Stimulated activated CD4-positive, alpha-beta T cell treated with anti-CD3 and anti-CD28 coated beads, TNF-alpha, amount 100 ng/mL, for 4 hours (primary cell): ENCODE results near the gene SLC35G2.
"Not testable (repeated sequence)": the region's sequence is repeated elsewhere in the genome, so short reads cannot be mapped to it uniquely, and the experiment has no call there.

Experiments
- DNase-seq, 3 experiments: peaks; one replicate each; pipeline ENCODE4 v3.0.0-alpha.2; 2020; ENCODE audit warnings: low read depth in 3 of 3

SLC35G2 gene

GRCh38 chr3:136885357-136886213, 66.7 kb downstream of the SLC35G2 start:
- no peak for DNase-seq

- DNase-seq, result no peak
Measured at GRCh38 chr3:136889947-136890346, 71.0 kb downstream of the SLC35G2 start.

GRCh38 chr3:136891934-136892855, 73.3 kb downstream of the SLC35G2 start:
- no peak for DNase-seq

GRCh38 chr3:136893848-136894443, 75.0 kb downstream of the SLC35G2 start:
- no peak for DNase-seq

- not testable (repeated sequence) for DNase-seq
Measured at GRCh38 chr3:136897171-136897570, 78.2 kb downstream of the SLC35G2 start.

GRCh38 chr3:136898549-136898948, 79.6 kb downstream of the SLC35G2 start:
- DNase-seq, result no peak

- DNase-seq, result no peak
Measured at GRCh38 chr3:136898954-136899353, 80.0 kb downstream of the SLC35G2 start.

GRCh38 chr3:136899622-136900158, 80.8 kb downstream of the SLC35G2 start:
- DNase-seq, result no peak

GRCh38 chr3:136900694-136901093, 81.8 kb downstream of the SLC35G2 start:
- not testable (repeated sequence) for DNase-seq

- no peak for DNase-seq
Measured at GRCh38 chr3:136901391-136901790, 82.5 kb downstream of the SLC35G2 start.

- DNase-seq, result not testable (repeated sequence)
Measured at GRCh38 chr3:136902530-136902929, 83.6 kb downstream of the SLC35G2 start.

GRCh38 chr3:136903899-136904298, 85.0 kb downstream of the SLC35G2 start:
- no peak for DNase-seq

GRCh38 chr3:136904746-136905145, 85.8 kb downstream of the SLC35G2 start:
- DNase-seq, result no peak
